Activated CD4-positive, CD25-positive, alpha-beta regulatory T cell treated with anti-CD3 and anti-CD28 coated beads, Interleukin-2, amount 50 U/mL, for 24 hours (primary cell): ENCODE measurements around the gene ACY1.
"Not testable (repeated sequence)": the region's sequence is repeated elsewhere in the genome, so short reads cannot be mapped to it uniquely, and the experiment has no call there.

ENCODE experiments used
- ATAC-seq, 2 donors: fragments of 150-1000 bp; cut with Tn5 transposase; one replicate each; pipeline ENCODE4 v1.10.0; 2021; ENCODE audit warnings: mild to moderate bottlenecking in 1 of 2, moderate library complexity in 1 of 2

Gene ACY1

DNA sequence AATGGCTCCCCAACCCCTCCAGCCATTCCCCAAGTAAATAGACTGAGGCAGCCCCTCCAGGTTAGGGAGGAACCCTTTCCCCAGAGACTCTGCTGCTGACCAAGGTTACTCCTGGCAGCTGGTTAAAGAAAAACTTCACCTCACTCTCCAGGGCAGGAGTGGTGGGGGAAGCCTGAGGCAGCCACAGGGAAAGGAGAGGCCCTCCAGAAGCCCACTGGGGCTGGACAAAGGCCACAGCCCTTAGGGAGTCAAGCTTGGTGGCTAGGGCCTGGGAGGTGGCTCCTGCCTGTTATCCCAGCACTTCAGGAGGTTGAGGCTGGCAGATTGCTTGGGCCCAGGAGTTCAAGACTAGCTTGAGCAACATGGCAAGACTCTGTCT lies 923 bp downstream of the ACY1 start:
- ATAC-seq: no peak

DNA sequence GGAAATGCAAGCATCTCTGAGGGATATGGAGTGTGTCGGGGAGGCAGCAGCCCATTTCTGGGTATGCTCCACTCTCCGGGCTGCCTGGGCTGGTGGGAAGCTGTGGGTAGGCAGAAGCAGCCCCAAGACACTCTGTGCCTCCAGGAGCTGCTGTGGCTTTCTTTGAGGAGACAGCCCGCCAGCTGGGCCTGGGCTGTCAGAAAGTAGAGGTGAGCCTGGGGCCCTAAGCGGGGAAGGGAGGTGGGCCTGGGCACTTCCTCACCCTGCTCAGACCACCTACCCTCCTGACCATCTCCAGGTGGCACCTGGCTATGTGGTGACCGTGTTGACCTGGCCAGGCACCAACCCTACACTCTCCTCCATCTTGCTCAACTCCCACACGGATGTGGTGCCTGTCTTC lies 1.7 kb downstream of the ACY1 start:
- ATAC-seq: no peak

DNA sequence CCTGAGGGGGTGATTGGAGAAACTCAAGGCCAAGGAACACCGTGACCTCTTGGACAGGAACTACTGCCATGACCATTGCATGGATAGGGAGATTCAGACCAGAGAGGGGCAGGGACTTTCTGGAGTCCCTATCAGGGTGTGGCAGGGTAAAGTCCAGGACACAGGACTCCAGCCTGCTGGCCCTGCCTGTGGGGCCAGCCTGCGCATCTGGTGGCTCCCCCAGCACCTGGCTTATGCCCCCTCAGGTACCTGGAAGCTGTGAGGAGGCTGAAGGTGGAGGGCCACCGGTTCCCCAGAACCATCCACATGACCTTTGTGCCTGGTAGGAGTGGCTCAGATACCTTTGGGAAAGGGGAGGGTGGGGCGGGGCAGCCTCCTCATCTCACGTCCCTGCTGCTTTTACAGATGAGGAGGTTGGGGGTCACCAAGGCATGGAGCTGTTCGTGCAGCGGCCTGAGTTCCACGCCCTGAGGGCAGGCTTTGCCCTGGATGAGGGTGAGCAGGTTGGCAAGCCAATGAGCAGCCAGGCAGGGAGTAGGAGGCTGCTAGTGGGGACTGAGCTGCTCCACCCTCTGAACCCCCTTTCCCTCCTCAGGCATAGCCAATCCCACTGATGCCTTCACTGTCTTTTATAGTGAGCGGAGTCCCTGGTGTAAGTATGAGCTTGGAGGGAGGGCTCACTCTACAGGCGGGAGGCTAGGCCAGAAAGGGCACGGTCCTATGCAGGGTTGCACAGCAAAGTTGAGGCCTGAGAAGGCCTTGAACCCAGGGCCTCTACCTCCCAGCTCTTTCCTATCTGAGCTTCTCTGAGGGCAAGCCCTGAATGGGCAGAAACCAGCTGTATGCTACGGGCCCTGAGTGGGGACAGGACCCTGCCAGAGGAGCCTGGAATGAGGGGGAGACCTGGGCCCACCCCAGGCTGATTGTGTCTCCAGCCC lies 2.9 kb downstream of the ACY1 start:
- ATAC-seq: no peak

GRCh38 chr3:51987568-51987967 lies 4.2 kb downstream of the ACY1 start:
- no peak for ATAC-seq

DNA sequence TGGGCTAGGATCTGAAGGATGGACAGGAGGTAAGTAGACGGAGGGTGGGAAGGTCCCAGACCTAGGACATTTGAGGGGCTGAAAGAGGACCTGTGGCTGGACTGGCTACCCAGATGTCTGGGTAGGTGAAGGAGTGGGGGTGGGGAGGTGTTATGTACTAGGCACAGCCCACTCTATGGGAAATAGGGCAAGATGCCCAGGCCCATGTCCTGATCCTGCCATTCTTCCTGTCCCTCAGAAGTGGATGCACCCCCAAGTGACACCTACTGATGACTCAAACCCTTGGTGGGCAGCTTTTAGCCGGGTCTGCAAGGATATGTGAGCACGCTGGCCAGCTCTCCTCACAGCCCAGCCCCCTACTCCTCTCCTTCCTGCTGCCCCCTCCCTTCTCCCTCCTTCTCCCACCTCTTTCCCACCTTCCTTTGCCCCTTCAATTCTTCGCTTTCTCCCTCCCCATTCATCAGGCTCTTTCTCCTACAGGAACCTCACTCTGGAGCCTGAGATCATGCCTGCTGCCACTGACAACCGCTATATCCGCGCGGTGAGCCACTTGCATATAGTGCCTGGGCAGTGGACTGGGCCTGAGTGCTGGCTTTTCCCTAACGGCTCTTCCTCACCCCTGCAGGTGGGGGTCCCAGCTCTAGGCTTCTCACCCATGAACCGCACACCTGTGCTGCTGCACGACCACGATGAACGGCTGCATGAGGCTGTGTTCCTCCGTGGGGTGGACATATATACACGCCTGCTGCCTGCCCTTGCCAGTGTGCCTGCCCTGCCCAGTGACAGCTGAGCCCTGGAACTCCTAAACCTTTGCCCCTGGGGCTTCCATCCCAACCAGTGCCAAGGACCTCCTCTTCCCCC lies 5.2 kb downstream of the ACY1 start:
- no peak for ATAC-seq

DNA sequence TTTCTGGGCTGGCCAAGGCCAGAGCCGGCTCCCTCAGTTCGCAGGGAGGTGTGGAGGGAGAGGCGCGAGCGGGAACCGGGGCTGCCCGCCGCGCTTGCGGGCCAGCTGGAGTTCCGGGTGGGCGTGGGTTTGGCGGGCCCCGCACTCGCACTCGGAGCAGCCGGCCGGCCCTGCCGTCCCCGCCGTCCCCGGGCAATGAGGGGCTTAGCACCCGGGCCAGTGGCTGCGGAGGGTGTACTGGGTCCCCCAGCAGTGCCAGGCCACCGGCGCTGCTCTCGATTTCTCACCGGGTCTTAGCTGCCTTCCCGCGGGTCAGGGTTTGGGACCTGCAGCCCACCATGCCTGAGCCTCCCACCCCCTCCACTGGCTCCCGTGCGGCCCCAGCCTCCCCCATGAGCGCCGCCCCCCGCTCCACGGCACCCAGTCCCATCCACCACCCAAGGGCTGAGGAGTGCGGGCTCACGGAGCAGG lies 7.2 kb downstream of the ACY1 start:
- not testable (repeated sequence) for ATAC-seq

GRCh38 chr3:51992017-51992682 lies 8.8 kb downstream of the ACY1 start:
- ATAC-seq: no peak

DNA sequence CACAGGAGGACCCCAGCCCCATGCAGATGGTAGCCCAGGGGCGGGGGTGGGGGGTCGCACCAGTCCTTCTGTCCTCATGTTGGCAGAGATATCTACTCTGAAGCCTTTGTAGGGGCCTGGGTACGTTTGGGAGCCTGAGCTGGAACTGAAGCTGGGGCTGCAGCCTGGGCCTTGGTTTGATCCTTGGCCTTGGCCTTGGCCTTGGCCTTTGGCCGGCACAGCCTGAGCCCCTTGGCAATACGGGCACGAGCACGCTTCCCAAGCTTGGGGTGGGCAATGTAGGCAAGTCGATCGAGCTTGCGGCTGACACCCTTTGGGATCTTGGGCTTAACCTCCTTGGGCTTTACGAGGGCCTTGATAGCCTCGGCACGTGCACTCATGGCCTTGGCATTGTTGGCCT lies 10.3 kb downstream of the ACY1 start:
- not testable (repeated sequence) for ATAC-seq

DNA sequence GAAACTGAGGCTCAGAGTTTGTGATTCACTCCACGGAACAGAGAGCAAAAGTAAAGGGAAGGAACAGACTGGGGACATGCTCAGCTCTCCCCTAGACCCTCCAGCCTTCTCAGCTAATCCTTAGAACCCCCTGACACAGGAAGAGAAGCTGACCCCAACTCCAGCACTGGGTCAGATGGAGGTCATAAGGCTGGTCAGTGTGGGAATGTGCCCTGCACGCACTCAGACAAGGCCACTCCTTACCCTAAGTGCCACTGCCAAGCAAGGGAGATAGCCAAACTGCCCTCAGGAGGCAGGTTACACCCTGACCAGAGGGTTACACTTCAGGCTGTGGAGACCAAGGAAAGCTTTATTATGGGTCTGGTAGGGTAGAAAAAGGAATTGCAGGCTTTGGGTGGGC lies 11.2 kb downstream of the ACY1 start:
- no peak for ATAC-seq

DNA sequence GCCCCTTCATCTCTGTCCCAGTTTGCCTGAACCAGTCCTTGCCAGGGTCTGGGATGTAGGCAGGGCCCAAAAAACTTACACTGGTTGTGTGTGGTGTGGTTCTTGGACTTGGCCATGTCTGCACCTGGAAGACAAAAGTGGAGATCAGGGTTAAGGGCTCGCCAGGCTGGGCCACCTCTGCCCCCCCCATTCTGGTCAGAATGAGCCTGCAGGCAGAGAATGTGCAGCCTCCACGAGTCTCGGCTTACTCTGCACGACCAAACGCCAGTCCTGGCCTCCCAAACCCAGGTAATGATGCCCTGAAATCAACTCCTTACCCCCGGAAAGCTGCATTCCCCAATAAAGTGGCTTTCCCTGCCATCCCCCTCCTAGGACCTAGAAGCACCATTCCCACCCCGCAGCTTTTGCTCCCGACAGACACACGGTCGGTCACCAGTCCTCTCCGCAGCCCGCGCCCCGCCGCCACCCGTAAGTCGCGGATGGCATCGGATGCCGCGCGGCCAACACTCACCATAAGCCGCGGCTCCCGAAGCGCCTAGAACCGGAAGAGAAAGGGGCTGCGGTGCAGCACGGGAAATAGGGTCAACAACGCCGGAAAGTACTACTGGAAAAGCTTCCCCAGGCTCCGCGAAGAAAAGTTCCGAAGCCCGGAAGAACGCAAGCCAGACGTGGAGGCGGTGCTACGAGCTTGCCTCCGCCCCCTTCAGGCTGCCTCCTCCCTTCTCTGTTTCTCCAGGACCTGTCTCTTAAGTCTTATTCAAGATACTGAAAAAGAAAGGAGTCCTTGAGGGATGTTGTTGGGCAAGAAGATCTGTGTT lies 12.2 kb downstream of the ACY1 start, which contains the start of gene RPL29:
RPL29 (minus strand) TSS at position 550 of the 818 bp plus-strand sequence; CDS start at position 116, 434 bp downstream.
- ATAC-seq: peak; percentile 89 to 95

DNA sequence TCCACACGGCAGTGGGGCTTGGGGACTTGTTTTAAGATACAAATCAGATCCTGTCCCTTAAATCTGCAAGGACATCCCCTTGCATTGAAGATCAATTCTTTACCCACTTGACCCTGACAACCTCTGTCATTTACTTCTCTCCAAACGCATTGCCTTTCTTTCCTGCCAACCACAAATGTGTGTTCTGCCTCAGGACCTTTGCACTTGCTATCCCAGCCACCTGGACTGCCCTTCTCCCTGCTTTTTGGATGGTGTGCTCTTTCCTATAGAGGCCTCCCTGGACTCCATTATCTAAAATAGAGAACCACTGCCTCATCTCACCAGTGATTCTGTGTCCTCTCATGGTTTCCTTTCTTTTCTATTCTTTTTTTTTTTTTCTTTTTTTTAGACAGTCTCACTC lies 13.8 kb downstream of the ACY1 start:
- no peak for ATAC-seq

- no peak for ATAC-seq
Measured at GRCh38 chr3:51997935-51998596, 14.7 kb downstream of the ACY1 start.

DNA sequence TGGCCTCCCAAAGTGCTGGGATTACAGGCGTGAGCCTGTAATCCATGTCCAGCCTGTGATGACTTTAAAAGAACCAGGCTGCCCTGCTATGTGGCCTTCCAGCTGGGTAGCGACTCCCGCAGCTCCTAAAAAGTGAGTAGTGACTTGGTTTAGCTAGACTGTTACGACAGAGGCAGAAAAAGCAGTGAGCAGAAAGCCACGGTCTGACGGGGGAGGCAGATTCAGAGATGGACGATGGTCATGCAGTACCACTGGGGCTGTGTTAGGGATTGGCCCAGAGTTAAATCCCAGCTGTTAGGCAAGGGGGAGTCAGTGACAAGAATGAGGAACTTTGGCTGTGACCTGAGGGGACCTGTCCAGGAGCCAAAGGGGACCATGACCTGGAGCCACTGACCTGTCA lies 15.4 kb downstream of the ACY1 start:
- no peak for ATAC-seq

DNA sequence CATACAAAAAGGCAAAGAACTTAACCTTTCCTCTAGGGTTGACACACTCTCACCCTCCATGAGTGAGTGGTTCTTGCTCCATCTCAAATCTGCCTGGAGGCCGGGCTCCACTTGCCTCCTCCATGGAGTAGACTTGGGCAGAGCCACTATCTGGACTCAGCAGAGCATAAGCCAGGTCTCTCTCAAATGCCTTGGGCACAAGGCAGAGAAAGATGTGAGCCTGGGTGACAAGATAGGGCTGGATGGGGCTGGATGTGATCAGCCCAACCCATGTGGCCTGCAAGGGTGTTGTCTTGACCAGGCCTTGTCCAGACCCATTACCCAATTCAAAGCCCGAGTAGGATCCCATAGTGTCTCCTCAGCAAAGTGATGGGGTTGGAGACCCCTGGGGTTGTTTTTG lies 16.5 kb downstream of the ACY1 start:
- no peak for ATAC-seq

GRCh38 chr3:52001443-52001974 lies 18.2 kb downstream of the ACY1 start:
- peak; percentile 95 to 96 for ATAC-seq

DNA sequence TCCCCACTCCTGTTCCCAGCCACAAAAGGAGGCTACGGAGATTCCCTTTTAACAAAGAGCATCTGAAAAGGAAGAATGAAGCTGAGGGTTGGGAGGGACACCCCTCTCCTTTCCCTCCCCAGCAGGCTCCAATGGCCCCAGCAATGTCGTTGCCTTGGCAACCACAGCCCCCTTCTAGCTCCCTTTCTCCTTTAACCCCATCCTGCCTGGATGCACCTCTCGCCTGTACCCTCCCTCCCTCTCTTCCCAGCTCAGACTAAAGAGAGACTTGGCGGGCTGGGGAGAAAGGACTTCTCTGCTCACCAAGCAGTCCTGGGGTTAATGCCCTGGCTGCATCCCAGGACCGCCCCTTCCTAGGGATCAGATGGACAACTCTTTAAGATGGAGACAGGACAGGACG lies 19.4 kb downstream of the ACY1 start:
- ATAC-seq: no peak

DNA sequence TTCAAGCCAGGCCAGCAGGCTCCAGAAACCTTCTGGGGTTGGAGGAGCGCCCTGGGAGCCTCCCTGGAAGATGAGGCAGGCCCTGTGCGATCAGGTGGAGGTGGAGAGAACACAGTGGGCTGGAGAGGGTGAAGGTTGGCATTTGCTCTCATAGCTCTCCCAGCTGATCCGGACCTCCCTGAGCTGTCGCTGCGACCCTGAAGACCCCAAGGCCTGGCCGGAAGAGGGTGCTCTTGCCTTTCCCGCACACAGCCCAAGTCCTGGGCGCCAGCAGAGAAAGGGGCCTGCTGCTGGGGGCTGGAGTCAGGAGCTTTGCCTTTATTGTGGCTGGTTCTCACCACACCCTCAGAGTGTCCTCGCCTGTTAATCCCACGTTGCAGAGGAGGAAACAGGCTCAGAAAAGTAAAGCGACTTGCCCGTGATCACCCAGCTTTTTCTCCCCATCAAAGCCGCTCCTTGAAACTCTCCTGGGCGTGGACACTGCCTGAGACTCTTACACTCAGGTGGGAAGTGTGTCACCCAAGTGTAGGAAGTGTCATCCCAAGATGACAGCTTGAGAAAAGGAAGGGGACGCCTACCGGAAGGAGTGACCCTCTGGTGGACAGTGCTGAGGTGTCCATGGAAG lies 20.9 kb downstream of the ACY1 start:
- no peak for ATAC-seq

DNA sequence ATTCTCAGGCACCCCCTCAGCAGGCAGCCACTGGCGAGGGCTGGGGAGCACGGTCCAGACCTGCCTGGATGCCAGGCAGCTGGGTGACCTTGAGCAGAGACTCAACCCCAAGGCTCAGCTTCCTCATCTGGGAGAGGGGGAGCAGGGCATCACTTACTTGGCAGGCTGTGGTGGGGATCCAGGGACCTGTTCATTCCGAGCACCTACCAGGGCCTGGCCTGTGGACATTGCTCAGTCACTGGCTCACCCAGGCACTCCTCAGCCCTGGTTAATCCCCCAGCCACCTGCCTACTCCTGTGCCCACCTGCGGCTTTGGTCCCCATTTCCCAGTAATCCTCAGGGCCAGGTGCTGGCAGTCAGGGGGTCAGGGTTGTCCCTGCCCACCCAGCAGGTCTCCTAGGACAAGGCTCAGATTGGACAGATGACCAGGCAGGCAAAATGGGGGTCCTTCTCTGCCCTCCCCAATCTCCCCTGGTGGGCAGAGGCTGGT lies 21.6 kb downstream of the ACY1 start:
- no peak for ATAC-seq

DNA sequence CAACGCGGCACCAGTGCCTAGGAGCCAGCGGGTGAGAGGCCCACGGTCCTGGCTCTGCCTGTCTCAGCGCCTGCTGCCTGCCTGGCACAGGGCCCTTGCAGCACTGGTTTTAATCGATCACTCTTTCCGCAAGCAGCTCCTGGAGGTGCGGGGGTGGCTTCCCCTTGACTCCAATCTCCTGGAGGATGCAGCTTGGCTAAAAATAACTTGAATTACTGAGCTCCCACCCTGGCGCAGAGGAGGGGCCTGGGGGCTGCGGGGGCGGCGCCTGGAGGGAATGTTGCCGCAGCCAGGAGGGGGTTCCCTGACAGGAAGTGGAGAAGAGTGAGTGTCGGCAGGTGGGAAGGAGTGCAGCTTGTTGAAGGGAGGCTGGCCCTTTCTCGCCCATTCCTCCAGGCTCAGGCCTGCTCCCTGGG lies 22.2 kb downstream of the ACY1 start:
- no peak for ATAC-seq

GRCh38 chr3:52006017-52006819 lies 22.9 kb downstream of the ACY1 start:
- ATAC-seq: no peak
